Measurements from ENCODE around the gene CACNA1G.

CACNA1G gene

DNA sequence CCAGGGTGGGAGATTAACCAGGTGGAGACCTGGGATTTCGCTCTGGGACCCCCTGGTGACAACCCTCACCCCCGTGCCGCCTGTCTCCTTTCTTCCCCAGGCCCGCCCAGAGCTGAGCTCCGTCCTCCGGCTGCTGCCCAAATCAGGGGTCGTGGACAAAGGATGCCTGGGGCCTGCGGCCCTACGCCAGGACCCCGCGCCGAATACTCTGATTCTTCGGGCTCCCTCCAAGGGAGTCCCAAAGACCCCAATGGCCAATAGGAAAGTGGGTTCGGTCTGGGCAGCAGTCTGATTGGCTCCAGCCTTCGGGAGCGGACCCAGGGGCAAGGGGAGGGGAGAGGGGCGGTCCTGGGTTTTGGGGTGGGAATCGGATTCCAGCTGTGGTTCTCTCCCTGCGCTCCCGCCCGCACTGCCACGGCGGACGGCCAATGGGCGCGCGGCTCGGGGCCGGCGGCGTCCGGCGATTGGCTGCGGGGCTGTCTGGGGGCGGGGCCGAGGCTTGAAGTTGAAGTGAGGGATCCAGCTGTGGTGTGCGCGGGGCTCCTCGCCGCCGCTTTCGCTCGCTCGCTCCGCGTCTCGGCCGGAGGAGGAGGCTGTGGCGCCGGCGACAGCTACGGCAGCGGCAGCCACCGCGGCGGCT, at the start of gene CACNA1G:
TSS of gene CACNA1G (plus strand) at position 531 of the 640 bp plus-strand sequence. CDS start 745 bp downstream, outside the sequence.
- peak; percentile 83 for DNase-seq

- DNase-seq, result no peak
Measured at GRCh38 chr17:50511058-50511457, 49.5 kb upstream of the CACNA1G start.

DNA sequence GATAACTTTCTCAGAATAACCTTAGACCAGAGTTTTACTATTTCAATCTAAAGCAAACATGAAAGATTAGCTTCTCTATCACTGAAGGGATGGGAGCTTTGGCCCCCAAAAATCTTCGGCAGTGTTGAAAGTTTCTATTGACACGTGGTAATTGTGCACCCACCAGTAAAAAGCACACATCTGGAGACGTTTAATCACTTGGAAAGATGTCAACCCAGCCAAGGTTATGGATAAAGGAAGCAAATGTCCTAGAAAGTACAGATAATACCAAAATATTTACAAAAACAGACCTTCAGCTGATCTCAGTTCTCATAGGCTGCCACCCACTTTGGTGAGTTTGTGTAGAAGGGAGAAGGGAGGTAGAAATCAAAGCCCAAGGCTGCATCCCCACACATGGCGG, 47.0 kb upstream of the CACNA1G start:
- DNase-seq, result no peak

GRCh38 chr17:50514388-50514787, 46.1 kb upstream of the CACNA1G start:
- no peak for DNase-seq

- DNase-seq, result no peak
Measured at GRCh38 chr17:50514936-50515702, 45.4 kb upstream of the CACNA1G start.

- DNase-seq, result no peak
Measured at GRCh38 chr17:50517011-50517410, 43.5 kb upstream of the CACNA1G start.

- DNase-seq, result no peak
Measured at GRCh38 chr17:50517504-50518383, 42.8 kb upstream of the CACNA1G start.

DNA sequence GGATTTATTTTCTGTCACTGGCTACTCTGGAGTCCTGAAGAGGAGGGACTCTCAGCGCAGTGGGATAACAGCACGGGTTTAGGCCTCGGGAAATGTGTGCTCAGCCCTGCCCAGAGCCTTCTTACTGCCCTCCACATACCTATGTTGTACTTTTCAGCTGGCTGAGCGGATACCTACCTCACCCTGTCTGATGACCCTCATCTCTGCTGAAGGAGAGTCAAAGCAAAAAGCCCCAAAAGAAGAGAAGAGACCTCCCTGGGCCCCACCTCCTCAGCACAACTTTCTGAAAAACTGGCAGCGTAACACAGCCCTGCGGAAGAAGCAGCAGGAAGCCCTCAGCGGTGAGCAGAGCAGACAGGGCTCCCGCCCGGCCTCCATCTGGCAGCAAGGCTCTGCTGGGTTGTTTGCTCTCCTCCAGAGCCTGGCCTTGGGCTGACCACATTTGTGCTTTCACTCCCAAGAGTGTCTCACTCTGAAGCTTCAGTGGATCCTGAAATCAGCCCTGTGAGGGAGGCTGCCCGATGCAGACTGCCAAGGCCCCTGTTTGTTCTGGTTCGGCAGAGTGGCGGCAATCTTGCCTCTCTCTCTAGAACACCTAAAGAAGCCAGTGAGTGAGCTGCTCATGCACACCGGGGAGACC, 42.0 kb upstream of the CACNA1G start:
- no peak for DNase-seq

DNA sequence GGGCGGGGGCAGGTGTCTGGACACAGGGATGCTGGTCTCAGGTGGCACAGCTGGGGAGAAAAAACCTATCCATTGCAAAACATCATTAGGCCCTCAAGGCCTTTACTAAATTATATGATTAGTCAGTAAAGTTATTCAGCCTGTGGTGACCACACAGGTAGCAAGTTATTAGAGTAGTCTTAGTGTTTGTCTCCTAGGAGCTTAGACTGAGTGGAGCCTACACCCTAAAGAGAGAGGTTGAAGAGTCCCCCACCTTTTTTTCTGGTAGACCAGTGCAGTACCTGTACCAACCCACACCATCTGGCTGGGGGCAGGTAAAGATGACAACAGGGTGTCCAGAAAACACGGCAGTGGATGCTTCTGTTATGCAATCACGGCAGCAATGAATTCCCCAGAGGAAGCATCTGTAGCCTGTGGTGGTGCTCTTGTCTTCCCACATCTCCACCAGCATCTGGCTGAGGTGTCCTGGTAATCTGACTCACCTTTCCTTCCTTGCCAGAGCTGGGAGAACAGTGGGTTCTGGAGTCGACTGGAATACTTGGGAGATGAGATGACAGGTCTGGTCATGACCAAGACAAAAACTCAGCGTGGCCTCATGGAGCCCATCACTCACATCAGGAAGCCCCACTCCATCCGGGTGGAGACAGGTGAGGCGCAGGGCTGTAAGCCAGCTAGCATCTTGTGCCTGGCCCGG, 41.2 kb upstream of the CACNA1G start:
- DNase-seq, result no peak

GRCh38 chr17:50520483-50520882, 40.0 kb upstream of the CACNA1G start:
- DNase-seq, result no peak

DNA sequence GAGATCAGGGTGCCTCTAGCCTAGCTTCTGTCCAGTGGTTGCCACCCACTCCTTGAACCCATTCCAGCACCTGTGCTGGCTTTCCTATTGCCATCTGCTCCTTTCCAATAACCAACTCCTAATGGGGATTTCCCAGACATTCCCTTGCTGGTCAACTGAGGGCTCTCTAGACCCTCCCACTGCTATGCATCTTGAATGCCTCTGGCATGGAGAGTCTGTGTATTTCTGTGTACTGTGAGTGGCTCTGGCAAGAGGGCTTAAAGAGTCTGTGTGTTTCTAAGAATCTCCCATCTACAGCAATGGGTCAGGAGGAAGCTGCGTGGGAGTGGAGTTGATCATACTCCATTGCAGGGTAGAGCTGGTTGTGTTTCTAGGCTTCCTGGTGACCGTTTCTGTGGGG, 39.0 kb upstream of the CACNA1G start:
- no peak for DNase-seq

- DNase-seq, result no peak
Measured at GRCh38 chr17:50522766-50523165, 37.7 kb upstream of the CACNA1G start.

GRCh38 chr17:50523208-50523607, 37.3 kb upstream of the CACNA1G start:
- no peak for DNase-seq

DNA sequence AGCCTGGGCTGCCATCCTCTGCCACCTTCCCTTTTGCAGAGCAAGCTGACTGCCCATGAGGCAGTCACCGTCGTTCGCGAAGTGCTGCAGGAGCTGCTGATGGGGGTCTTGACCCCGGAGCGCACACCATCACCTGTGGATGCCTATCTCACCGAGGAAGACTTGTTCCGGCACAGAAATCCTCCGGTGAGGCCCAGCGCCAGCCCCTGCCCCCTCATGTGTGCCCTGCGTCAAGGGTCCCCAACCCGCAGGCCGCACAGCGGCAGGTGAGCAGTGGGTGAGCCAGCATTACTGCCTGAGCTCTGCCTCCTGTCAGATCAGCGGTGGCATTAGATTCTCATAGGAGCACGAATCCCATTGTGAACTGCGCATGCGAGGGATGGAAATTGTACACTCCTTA, 35.7 kb upstream of the CACNA1G start:
- no peak for DNase-seq

DNA sequence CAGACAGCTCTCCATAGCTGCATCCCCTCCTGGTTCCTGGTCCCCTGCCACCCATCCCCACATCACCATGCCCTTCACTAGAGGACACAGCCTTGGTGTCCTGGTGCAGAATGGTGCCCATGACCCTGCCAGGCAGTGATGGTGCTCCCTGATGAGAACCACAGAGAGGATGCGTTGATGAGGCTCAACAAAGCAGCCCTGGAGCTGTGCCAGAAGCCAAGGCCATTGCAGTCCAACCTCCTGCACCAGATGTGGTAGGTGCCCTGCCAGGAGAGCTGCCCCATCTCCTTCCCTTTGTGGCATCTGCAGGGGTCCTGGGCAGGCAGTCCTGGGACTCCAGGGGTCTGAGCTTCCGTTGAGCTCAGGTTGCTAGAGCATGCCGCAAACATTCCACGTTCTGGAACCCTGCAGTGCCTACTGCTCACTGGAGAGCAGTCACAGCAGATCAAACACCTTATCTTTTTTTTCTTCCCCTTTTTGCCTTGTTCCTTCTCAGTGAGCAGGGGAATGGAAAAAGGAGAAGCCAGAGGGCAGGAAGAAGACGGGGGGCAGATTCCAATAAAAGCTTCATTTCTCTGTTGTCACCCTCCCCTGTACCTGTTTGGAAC, 33.3 kb upstream of the CACNA1G start:
- DNase-seq, result peak; percentile 37

DNA sequence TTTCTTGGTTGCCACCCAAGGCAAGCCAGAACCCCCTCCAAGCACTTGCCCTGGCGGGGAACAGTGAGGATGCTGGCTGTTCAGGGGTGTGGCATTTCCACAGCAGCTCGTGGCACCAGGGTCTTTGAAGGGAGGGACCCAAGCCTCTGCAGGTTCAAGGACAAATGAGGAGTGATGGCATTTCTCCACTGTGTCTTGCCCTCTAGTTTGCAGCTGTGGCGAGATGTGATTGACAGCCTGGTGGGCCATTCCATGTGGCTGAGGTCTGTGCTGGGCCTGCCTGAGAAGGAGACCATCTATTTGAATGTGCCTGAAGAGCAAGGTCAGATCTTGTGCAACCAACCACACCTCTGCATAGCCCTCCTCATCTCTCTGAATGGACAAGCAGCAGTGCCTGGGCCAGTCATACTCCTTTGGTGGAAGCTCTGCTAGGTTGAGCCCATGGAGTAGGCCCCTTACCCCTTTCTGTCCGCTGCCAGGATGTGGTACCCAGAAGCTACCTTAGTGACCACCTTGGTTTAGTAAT, 32.5 kb upstream of the CACNA1G start:
- DNase-seq, result no peak

- DNase-seq, result no peak
Measured at GRCh38 chr17:50529849-50530248, 30.7 kb upstream of the CACNA1G start.

DNA sequence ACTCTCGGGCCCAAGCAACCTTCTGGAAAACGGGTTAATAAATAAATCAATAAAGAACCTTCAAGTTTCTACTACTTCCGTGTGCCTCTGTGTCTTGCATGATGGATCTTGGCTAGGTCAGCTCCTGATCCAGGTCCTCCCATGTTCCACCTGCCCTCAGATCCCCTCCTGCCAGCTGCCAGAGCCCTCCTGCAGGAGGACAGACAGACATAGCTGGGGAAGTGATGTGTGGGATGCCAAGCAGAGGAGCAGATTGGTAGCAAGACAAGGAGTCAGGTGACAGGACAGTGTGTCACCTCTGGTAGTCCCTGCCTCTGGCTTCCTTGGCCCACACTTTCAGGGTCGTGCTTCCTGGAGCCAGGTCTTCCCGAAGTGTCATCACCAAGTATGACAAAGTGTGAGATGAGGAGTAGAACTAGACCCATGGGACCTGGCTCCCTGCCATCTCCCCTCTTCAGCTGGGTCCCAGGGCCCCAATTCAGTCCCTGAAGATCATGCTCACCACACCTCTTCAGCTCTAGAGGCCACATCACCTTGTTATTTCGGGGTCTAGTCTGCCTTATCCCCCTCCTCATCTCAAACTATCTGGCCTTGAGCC, 29.0 kb upstream of the CACNA1G start:
- no peak for DNase-seq

DNA sequence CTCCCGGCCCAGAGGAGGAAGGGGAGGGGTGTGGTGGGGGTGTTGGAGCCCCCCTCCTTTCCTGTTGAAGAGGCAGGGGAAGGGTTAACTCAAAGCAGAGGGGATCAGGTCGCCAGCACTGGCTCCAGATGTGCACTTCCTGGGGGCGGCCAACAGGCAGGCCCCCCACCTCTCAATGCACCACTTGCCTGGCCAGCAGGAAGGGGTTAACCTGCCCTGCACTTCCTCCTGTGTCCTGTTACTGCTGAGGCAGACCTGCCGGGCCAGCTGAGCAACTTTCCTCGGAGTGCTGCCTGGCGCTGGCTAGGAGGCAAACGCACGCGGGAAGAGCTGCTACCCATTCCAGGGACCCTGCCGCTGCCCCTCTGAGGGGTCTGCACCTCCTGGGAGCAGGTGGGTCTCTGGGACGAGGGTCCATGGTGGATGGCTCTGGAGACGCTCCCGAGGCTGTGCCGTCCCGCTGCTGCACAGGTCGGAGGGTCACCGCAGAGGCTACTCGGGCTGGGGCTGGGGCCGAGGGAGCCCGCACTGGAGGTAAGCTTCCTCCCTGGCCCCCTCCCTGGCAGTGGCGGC, 28.0 kb upstream of the CACNA1G start, which contains the start of gene EPN3:
TSS of gene EPN3 (plus strand) at position 284 of the 573 bp plus-strand sequence. CDS start 3,822 bp downstream, outside the sequence.
- no peak for DNase-seq

- no peak for DNase-seq
Measured at GRCh38 chr17:50533185-50533584, 27.3 kb upstream of the CACNA1G start.

DNA sequence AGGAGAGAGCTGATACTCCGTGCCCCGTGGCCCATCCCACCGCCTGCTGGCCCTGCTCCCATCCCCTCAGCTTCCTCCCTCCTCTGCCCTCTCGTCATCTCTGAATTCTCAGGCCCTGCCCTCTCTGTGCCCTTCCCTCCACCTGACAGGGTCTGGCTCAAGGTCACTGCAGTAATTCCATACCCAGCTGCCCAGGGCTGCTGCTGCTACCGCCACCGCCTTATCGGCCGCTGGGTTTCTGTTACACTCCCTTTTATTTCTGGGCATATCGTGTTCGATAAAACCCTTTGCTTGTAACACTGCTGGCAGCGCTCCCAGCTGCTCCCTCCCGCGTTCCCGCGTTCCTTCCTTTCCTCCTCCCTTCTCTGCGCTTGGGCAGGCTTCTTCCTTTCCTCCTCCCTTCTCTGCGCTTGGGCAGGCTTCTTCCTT, 26.8 kb upstream of the CACNA1G start:
- DNase-seq, result no peak

All from GDM1 (cell line).